GM13976 (cell line): ENCODE measurements around the gene OTUB2.

ENCODE experiments used
- DNase-seq: peaks from one replicate; pipeline ENCODE4 v3.0.0; 2012; ENCODE audit warnings: low spot score
- in situ Hi-C: fragments of 300-500 bp; cut with MboI; formaldehyde crosslinking; loops from one replicate; pipeline ENCODE4 v1.12.0; 2022; ENCODE audit warnings: low sequenced_read_pairs, mixed read lengths, inconsistent platforms; ENCODE audit not compliant: unreplicated experiment
- TF ChIP-seq, protein P1 (sequence below): IDR thresholded peaks from 2 replicates; pipeline ENCODE4 v1.5.1; 2012; ENCODE audit warnings: borderline replicate concordance, mild to moderate bottlenecking; ENCODE audit not compliant: insufficient read depth; ENCODE audit errors: extremely low read depth, missing control alignments, control extremely low read depth

Gene OTUB2

DNA sequence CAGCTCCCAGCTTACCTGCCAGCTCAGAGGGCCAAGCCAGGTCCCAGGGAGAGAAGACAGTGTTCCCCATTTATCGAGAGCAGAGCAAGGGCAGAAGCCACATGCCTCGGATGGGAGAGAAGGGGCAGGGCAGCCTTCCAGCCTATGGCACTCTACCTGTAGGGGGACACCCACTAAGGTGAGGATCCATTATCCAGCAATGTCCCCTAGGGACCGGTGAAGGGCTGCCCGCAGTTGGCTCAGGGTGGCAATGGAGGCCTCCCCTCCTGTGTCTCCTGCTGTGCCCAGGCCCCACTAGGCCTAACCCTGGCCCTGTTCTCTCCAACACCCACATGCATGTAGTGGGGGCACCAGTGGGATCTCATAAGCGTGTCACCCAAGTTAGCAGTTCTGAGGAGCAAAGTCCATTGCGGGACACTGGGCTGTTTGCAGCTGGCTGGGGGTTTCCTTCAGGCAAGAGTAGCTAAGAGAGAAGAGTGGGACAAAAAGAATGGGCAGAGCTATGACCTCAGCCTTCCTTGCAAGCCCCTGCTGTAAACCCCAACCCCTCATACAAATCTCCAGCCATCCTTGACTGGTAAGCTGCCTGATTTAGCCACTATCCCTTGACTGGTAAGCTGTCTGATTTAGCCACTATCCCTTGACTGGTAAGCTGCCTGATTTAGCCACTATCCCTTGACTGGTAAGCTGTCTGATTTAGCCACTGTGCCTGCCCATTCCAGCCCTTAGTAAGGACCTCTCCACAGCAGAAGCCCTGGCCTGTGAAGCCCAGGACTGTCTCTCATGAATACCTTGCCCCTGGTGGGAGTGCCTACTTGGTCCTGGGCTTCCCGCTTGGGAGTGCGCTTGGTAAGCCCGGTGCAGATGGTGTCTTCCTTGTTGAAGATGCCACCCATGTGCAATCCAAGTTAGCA, 44.6 kb upstream of the OTUB2 start:
- TF ChIP-seq, protein P1, sequence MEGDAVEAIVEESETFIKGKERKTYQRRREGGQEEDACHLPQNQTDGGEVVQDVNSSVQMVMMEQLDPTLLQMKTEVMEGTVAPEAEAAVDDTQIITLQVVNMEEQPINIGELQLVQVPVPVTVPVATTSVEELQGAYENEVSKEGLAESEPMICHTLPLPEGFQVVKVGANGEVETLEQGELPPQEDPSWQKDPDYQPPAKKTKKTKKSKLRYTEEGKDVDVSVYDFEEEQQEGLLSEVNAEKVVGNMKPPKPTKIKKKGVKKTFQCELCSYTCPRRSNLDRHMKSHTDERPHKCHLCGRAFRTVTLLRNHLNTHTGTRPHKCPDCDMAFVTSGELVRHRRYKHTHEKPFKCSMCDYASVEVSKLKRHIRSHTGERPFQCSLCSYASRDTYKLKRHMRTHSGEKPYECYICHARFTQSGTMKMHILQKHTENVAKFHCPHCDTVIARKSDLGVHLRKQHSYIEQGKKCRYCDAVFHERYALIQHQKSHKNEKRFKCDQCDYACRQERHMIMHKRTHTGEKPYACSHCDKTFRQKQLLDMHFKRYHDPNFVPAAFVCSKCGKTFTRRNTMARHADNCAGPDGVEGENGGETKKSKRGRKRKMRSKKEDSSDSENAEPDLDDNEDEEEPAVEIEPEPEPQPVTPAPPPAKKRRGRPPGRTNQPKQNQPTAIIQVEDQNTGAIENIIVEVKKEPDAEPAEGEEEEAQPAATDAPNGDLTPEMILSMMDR: no peak
- in situ Hi-C loops: loop anchor here (25.0 kb wide), 1 partner anchor 1156 kb away; no protein-coding TSS in a partner anchor
- DNase-seq: no peak

DNA sequence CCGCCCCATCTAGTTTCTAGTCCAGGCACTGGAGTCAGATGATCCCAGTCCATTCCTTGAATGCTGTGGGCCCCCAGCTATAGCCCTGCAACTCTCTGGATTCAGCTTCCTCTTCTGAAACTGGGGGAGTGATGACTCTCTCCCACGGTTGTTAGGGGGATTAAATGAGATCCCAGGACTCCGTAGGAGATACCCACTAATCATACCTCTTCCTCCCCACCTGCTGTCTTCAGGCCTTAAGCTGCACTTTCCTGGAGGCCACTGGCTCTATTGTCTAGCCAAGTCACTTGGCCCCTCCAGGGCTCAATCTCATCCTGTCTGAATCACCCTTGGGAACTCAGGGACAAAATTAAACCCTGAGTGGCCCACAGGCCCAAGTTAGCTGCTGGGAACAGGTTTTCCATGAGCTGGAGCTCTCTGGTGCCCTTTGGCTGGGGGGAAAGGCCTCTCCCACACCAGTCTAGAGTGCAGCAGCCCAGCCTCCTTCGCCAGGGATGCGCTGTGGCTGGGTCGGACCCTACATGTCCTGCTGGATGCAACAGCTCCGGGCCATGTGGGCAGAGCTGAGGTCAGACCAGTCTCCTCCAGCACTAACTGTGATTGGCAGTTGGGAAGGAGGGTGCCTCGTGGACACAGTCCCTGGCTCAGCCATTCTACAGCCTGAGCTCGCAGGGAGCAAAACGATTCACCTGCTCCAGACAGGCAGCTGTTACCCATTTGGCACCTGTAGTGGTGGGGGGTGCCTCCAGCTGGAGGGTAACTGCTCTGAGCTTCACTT, 43.7 kb upstream of the OTUB2 start:
- no peak for DNase-seq
- in situ Hi-C loops: loop anchor here (25.0 kb wide), 1 partner anchor 1155 kb away; no protein-coding TSS in a partner anchor
- TF ChIP-seq, protein P1: no peak

DNA sequence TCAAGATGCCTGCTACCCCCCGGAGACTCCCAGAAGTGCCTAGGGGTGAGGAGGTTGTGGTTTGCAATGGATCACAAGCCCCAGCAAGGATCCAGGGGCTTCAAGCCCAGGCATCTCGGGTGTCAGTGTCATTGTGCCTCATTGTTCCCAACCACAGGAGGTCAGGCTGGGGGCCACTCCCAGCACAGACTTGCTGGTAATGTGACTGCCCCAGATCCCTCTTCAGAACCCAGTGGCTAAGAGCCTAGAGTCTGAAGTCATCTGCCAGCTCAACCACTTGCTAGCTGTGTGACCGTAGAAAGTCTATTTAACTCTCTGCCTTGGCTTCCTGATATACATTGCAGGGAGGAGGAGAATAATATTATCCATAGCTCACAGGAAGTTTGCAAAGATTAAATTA, 42.1 kb upstream of the OTUB2 start:
- no peak for DNase-seq
- TF ChIP-seq, protein P1: no peak
- in situ Hi-C loops: loop anchor here (25.0 kb wide), 1 partner anchor 1153 kb away; no protein-coding TSS in a partner anchor

DNA sequence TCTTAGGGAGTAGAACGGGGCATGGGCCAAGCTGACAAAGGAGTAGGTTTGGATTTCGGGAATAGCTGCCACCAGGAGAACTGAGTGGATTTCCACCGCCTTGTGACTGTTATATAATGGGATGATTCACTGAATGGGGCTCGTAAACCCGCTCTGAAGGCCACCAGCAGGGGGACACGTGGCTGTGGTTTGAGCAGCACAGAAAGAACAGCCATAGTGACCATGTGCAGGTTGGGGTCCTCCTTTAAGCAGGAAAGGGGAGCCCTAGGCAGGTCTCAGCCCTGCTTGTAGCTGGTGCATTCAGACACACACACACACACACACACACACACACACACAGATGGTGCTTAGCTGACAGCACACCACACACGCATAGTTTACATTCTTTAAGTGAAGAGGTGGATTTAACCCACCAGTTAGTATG, 41.1 kb upstream of the OTUB2 start:
- DNase-seq: no peak
- in situ Hi-C loops: loop anchor here (25.0 kb wide), 1 partner anchor 1152 kb away; no protein-coding TSS in a partner anchor
- TF ChIP-seq, protein P1: no peak

DNA sequence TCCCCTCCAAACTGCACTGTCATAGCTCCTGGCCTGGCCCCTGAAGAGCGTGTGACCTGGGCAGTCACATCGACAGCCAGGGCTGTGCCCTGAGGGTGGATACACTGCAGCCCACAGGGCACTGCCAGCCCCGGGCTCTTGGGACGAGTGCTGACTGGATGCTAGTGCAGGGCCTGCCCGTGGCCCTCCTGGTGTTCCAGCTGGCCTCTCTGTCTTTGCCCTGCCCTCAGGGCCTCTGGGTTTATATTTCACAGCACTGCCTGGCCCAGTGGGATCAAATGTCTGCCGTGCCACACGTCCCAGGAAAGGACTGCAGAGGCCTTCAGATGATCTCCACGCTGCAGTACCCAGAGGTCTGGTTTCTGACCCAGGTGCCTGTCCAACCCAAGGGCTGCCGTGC, 39.2 kb upstream of the OTUB2 start:
- in situ Hi-C loops: loop anchor here (25.0 kb wide), 1 partner anchor 1150 kb away; no protein-coding TSS in a partner anchor
- no peak for DNase-seq
- TF ChIP-seq, protein P1: no peak

DNA sequence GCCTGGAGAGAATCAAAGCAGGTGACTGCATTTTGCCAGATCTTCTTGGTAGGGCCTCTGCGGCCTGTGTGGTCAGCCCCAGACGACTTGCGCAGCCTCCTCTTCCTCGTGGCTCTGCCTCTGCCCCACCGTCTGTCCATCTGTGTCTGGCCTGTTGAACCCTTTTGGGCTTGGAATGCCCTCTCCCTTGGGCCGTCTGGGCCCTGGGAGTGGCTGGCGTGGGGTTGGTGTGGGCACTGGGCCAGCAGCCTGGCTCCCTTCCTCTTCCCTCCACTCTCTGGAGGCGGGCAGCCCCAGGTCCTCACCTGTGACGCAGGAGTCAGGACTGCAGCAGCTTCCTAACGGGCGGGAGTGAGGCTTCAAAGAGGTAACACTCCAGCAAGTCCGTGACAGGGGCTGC, 38.8 kb upstream of the OTUB2 start:
- TF ChIP-seq, protein P1: no peak
- DNase-seq: no peak
- in situ Hi-C loops: loop anchor here (25.0 kb wide), 1 partner anchor 1150 kb away; no protein-coding TSS in a partner anchor
